ENCODE results near the gene VWA3A. TPM values are rescaled to one million over a fixed set of nuclear protein-coding genes. Genes with fewer than 3 reads are reported as not detected.

VWA3A gene
- total RNA-seq, 1 experiment from 2014 or later, result not detected

- Histone ChIP-seq H3K9ac (ENCODE audit: low read length) (no peak overlapping the region), H3K9me2 (ENCODE audit: insufficient read depth) (no peaks in the 10 kb centered on the region), H4K20me1 (ENCODE audit: insufficient read depth) (no peaks in the 10 kb centered on the region), H3K36me3 (ENCODE audit: control insufficient read depth in 1 of 2, insufficient read depth in 2 of 2, low read length in 2 of 2) (no peaks in the 10 kb centered on the region), H3K4me3 (replicated peaks in 1 of 2; ENCODE audit: low read depth in 1 of 2, low read length in 2 of 2) (no peak overlapping the region), H3K27me3 (ENCODE audit: insufficient read depth, low read length) (0 out of 2 replicates have a peak, but pooled peaks cover 7% of the 10 kb centered on the region), H3K4me1 (ENCODE audit: control insufficient read depth in 1 of 2, insufficient read depth in 2 of 2, low read length in 2 of 2) (no peaks in the 10 kb centered on the region), H3K4me2 (ENCODE audit: low read length) (no peak overlapping the region), H3K79me2 (ENCODE audit: insufficient read depth, low read length) (no peaks in the 10 kb centered on the region), H3K9me3 (ENCODE audit: control insufficient read depth in 1 of 2, insufficient read depth in 1 of 2, low read depth in 1 of 2, low read length in 2 of 2) (no peaks in the 10 kb centered on the region), H3K27ac (ENCODE audit: low read depth, low read length) (no peak overlapping the region), H2AFZ (ENCODE audit: low read depth, low read length, poor library complexity, severe bottlenecking) (no peak overlapping the region)
- RAD21 ChIA-PET (ENCODE audit: low non-redundant PET in 1 of 2, low total read pairs in 2 of 2, uncharacterized antibody in 2 of 2, unreplicated experiment in 2 of 2), result no interaction called here
- ATAC-seq (no peak), DNase-seq (ENCODE audit: low read depth, low spot score) (no peak)
- BruUV-seq (replicated peaks), result no TSS peak
- no peak for TF ChIP-seq POLR2A (IDR thresholded peaks at IDR 0.05; ENCODE audit: borderline replicate concordance, extremely low read depth, insufficient read depth, insufficient read length)
- no peak for TF ChIP-seq ATF3 (IDR thresholded peaks at IDR 0.05)
- TF ChIP-seq JUND (IDR thresholded peaks at IDR 0.05), result no peak
- TF ChIP-seq ZBTB33 (IDR thresholded peaks at IDR 0.05; ENCODE audit: extremely low read depth, insufficient replicate concordance, low read length), result no peak
- no peak for TF ChIP-seq CBX3 (IDR thresholded peaks at IDR 0.05; ENCODE audit: low read depth)
- no peak for TF ChIP-seq SP1 (IDR thresholded peaks at IDR 0.05; ENCODE audit: low read depth)
- TF ChIP-seq EZH2phosphoT487 (IDR thresholded peaks at IDR 0.05; ENCODE audit: borderline replicate concordance), result no peak
- TF ChIP-seq SRF (IDR thresholded peaks at IDR 0.05; ENCODE audit: low read depth), result no peak
- no peak for TF ChIP-seq YY1 (IDR thresholded peaks at IDR 0.05; ENCODE audit: extremely low read depth, insufficient replicate concordance, low read depth, low read length)
- no peak for TF ChIP-seq ELF1 (IDR thresholded peaks at IDR 0.05; ENCODE audit: borderline replicate concordance, low read depth)
- POLR2A ChIA-PET, result no interaction called here
- CTCF ChIA-PET, result no interaction called here
- intact Hi-C loops (cut with micrococcal nuclease), result no loop called here
Observed at GRCh38 chr16:22147853-22148252, 55.5 kb downstream of the VWA3A start.

All from HCT116 (cell line).